Gastroesophageal sphincter (tissue), 3 donors: ENCODE results near the gene CSNK2A2.

Source experiments
- POLR2AphosphoS5 ChIP-seq: sonication (generic); formaldehyde crosslinking; IDR thresholded peaks from one replicate; pipeline ENCODE4 v1.6.1; 2017; ENCODE audit warnings: antibody characterized with exemption
- TF ChIP-seq, protein P1 (sequence below), 4 experiments: fragments of 200-600 bp in 2 of 4; fragments of 450-650 bp in 2 of 4; sonication (generic) in 1 of 4; IDR thresholded peaks; one replicate each; pipeline ENCODE4 v1.5.1; 2017 to 2019; ENCODE audit warnings: antibody characterized with exemption in 4 of 4, mild to moderate bottlenecking in 2 of 4, moderate library complexity in 2 of 4

GRCh38 chr16:58123896-58124600 lies 73.9 kb downstream of the CSNK2A2 start:
- TF ChIP-seq, protein P1, sequence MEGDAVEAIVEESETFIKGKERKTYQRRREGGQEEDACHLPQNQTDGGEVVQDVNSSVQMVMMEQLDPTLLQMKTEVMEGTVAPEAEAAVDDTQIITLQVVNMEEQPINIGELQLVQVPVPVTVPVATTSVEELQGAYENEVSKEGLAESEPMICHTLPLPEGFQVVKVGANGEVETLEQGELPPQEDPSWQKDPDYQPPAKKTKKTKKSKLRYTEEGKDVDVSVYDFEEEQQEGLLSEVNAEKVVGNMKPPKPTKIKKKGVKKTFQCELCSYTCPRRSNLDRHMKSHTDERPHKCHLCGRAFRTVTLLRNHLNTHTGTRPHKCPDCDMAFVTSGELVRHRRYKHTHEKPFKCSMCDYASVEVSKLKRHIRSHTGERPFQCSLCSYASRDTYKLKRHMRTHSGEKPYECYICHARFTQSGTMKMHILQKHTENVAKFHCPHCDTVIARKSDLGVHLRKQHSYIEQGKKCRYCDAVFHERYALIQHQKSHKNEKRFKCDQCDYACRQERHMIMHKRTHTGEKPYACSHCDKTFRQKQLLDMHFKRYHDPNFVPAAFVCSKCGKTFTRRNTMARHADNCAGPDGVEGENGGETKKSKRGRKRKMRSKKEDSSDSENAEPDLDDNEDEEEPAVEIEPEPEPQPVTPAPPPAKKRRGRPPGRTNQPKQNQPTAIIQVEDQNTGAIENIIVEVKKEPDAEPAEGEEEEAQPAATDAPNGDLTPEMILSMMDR (IDR thresholded peaks at IDR 0.05), result no peak
- no peak for TF ChIP-seq POLR2AphosphoS5
